Panc1 (cell line): ENCODE results near the gene GALNTL6. TPM values are rescaled to one million over a fixed set of nuclear protein-coding genes. Genes with fewer than 3 reads are reported as not detected.

ENCODE experiments used
- ATAC-seq: fragments of 200-7000 bp; cut with Tn5 transposase; 2 replicates; pipeline ENCODE4 v1.9.1; 2020; ENCODE audit warnings: mild to moderate bottlenecking, moderate library complexity
- BruUV-seq: library from RNA; stranded (reverse); fragments of 400-500 nt; replicated peaks from 2 replicates; lab custom pipeline; 2021; lab: Mats Ljungman, UMichigan
- CTCF ChIA-PET: fragments of 300-600 bp; sonication (Branson Sonifier 250); formaldehyde crosslinking; loops from one replicate; lab custom pipeline; 2022; ENCODE audit warnings: antibody characterized with exemption; lab: Charles Lee
- POLR2A ChIA-PET: fragments of 300-600 bp; sonication (Branson Sonifier 250); formaldehyde crosslinking; loops from one replicate; lab custom pipeline; 2022; ENCODE audit warnings: antibody characterized with exemption; lab: Charles Lee
- DNase-seq: peaks from one replicate; pipeline ENCODE4 v3.0.0-alpha.2; 2010; ENCODE audit warnings: low read depth, low spot score
- H3K27ac ChIP-seq: 2 replicates; pipeline ENCODE4 v1.5.1; 2011; ENCODE audit warnings: mild to moderate bottlenecking, low read length, inconsistent platforms
- H3K27me3 ChIP-seq: fragments of 200-500 bp; sonication (Bioruptor generic); 2 replicates; pipeline ENCODE4 v1.6.0; 2014; ENCODE audit warnings: low read length, inconsistent platforms; ENCODE audit not compliant: control insufficient read depth, insufficient read depth
- H3K36me3 ChIP-seq: fragments of 200-500 bp; sonication (Bioruptor generic); 2 replicates; pipeline ENCODE4 v1.5.1; 2014; ENCODE audit warnings: inconsistent platforms, mild to moderate bottlenecking, low read length, moderate library complexity; ENCODE audit not compliant: control insufficient read depth, insufficient read depth
- H3K4me1 ChIP-seq: 2 replicates; pipeline ENCODE4 v1.5.1; 2011; ENCODE audit warnings: inconsistent platforms, mild to moderate bottlenecking, low read length, moderate library complexity; ENCODE audit not compliant: control insufficient read depth, insufficient read depth
- H3K4me3 ChIP-seq, 2 experiments: 2 replicates each; pipeline ENCODE4 v1.5.1; 2011 to 2012; ENCODE audit warnings: low read depth in 2 of 2, low read length in 2 of 2, mild to moderate bottlenecking in 2 of 2, inconsistent platforms in 1 of 2, moderate library complexity in 1 of 2
- H3K9me3 ChIP-seq: fragments of 200-500 bp; sonication (Bioruptor generic); 2 replicates; pipeline ENCODE4 v1.5.1; 2014; ENCODE audit warnings: low read depth, mild to moderate bottlenecking, inconsistent platforms, low read length, moderate library complexity; ENCODE audit not compliant: control insufficient read depth, insufficient read depth
- POLR2AphosphoS5 ChIP-seq: IDR thresholded peaks from 2 replicates; pipeline ENCODE4 v1.6.1; 2012; ENCODE audit warnings: mild to moderate bottlenecking, low read depth, low read length, moderate library complexity
- SIN3A ChIP-seq: IDR thresholded peaks from 2 replicates; pipeline ENCODE4 v1.6.1; 2012; ENCODE audit warnings: low read depth, mild to moderate bottlenecking, low read length, moderate library complexity, borderline replicate concordance; ENCODE audit not compliant: insufficient read depth
- TCF7L2 ChIP-seq: IDR thresholded peaks from 2 replicates; pipeline ENCODE4 v1.6.1; 2011; ENCODE audit warnings: mild to moderate bottlenecking, low read depth, low read length, inconsistent platforms
- in situ Hi-C: cut with HindIII; loops from 2 replicates; pipeline ENCODE4 v1.10.0; 2016; ENCODE audit warnings: low sequenced_read_pairs, low pct_unique_long_range_greater_than_20kb
- intact Hi-C: fragments of 100-400 bp; cut with micrococcal nuclease; formaldehyde crosslinking; loops from one replicate; pipeline ENCODE4 v1.10.0; 2022; ENCODE audit not compliant: unreplicated experiment
- total RNA-seq: library from RNA; stranded (reverse); gene quantifications from one replicate; pipeline ENCODE4 v1.2.1, GENCODE V29; 2021; ENCODE audit not compliant: unreplicated experiment
- TF ChIP-seq, protein P1 (sequence below), 2 experiments: IDR thresholded peaks; 2 replicates each; pipeline ENCODE4 v1.6.1; 2011 to 2012; ENCODE audit warnings: low read depth in 2 of 2, control low read depth in 1 of 2, low read length in 1 of 2, mild to moderate bottlenecking in 1 of 2, moderate library complexity in 1 of 2; ENCODE audit not compliant: insufficient read depth in 1 of 2
- TF ChIP-seq, protein P2 (sequence below): fragments of 450-650 bp; IDR thresholded peaks from 2 replicates; pipeline ENCODE4 v1.5.1; 2017; ENCODE audit warnings: mild to moderate bottlenecking

Gene GALNTL6
- total RNA-seq, 1 experiment from 2014 or later, result not detected

DNA sequence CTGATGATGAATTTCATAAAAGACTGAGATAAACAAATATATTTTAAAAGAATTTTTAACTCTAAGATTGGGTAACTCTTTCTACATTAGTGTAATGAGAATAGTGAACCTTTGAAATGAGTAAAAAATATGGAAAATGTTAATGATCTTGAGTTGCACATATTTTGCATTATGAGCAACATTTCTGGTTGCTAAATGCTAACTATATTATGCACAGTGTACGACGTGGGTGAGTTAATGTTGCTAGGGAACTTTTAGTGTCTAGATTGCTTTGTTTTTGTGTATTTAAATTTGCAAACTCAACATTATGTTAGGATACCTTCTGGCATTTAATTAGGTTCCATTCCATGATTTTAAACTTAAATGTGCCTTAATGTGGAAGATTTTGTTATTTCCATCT is 742.5 kb downstream of the GALNTL6 start:
- BruUV-seq, result no TSS peak
- CTCF ChIA-PET, result no interaction called here
- Histone ChIP-seq H3K27ac (no peak overlapping the region), H3K9me3 (no peaks in the 10 kb centered on the region), H3K27me3 (no peaks in the 10 kb centered on the region), H3K4me3 (no peak overlapping the region), H3K36me3 (no peaks in the 10 kb centered on the region), H3K4me1 (no peaks in the 10 kb centered on the region)
- ATAC-seq (no peak), DNase-seq (no peak)
- POLR2A ChIA-PET, result no interaction called here
- intact Hi-C loops (no loop called here), in situ Hi-C loops (no loop called here)
- TF ChIP-seq POLR2AphosphoS5 (no peak), TCF7L2 (no peak), SIN3A (no peak)
- TF ChIP-seq, protein P1, sequence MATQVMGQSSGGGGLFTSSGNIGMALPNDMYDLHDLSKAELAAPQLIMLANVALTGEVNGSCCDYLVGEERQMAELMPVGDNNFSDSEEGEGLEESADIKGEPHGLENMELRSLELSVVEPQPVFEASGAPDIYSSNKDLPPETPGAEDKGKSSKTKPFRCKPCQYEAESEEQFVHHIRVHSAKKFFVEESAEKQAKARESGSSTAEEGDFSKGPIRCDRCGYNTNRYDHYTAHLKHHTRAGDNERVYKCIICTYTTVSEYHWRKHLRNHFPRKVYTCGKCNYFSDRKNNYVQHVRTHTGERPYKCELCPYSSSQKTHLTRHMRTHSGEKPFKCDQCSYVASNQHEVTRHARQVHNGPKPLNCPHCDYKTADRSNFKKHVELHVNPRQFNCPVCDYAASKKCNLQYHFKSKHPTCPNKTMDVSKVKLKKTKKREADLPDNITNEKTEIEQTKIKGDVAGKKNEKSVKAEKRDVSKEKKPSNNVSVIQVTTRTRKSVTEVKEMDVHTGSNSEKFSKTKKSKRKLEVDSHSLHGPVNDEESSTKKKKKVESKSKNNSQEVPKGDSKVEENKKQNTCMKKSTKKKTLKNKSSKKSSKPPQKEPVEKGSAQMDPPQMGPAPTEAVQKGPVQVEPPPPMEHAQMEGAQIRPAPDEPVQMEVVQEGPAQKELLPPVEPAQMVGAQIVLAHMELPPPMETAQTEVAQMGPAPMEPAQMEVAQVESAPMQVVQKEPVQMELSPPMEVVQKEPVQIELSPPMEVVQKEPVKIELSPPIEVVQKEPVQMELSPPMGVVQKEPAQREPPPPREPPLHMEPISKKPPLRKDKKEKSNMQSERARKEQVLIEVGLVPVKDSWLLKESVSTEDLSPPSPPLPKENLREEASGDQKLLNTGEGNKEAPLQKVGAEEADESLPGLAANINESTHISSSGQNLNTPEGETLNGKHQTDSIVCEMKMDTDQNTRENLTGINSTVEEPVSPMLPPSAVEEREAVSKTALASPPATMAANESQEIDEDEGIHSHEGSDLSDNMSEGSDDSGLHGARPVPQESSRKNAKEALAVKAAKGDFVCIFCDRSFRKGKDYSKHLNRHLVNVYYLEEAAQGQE (IDR thresholded peaks at IDR 0.05; ENCODE audit: insufficient read depth in 1 of 2, low read depth in 2 of 2, low read length in 1 of 2), result no peak
- TF ChIP-seq, protein P2, sequence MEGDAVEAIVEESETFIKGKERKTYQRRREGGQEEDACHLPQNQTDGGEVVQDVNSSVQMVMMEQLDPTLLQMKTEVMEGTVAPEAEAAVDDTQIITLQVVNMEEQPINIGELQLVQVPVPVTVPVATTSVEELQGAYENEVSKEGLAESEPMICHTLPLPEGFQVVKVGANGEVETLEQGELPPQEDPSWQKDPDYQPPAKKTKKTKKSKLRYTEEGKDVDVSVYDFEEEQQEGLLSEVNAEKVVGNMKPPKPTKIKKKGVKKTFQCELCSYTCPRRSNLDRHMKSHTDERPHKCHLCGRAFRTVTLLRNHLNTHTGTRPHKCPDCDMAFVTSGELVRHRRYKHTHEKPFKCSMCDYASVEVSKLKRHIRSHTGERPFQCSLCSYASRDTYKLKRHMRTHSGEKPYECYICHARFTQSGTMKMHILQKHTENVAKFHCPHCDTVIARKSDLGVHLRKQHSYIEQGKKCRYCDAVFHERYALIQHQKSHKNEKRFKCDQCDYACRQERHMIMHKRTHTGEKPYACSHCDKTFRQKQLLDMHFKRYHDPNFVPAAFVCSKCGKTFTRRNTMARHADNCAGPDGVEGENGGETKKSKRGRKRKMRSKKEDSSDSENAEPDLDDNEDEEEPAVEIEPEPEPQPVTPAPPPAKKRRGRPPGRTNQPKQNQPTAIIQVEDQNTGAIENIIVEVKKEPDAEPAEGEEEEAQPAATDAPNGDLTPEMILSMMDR, result no peak

DNA sequence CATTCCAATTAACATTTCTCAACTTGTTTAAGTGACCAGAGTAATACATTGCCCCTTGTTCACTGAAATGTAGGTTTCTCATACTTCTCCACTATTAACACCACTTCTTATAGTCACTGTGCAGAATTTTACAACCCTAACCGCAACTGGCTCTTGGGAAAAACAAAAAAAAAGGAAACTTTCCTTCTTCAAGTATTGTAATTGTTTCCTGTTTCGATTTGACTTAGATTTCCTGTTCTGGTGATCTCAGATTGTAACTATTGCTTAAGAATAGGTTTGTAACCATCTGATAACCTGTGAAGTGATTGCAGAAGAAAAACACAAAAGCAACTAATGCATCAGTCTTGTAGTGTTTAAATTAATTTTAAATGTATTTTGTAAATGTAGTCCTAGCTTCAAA is 760.7 kb downstream of the GALNTL6 start:
- POLR2A ChIA-PET, result no interaction called here
- no peak overlapping the region for H3K4me3 ChIP-seq
- no peaks in the 10 kb centered on the region for H3K36me3 ChIP-seq
- TF ChIP-seq, protein P2, result no peak
- ATAC-seq (no peak), DNase-seq (no peak)
- BruUV-seq, result no TSS peak
- H3K4me1 ChIP-seq, result no peaks in the 10 kb centered on the region
- in situ Hi-C loops, result no loop called here
- no peak overlapping the region for H3K27ac ChIP-seq
- H3K27me3 ChIP-seq, result no peaks in the 10 kb centered on the region
- CTCF ChIA-PET, result no interaction called here
- intact Hi-C loops, result no loop called here
- H3K9me3 ChIP-seq, result no peaks in the 10 kb centered on the region

DNA sequence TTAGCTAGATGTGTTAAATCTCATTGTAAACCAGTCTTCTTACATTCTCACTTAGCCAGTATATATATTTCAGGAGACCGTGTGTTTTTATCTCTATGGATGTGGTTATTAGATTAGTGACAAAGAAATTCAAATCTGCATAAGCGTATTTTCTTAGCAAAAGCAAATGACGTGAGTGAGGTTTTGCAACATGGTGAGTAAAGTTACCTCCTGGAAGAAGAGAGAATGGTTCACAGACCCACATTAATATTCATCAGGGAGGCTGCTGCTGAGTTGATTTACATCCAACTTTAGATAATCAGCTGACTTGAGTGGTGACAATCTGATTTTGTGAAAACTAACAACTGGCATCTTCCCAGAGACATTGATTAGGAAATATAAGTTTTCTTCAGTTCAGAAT is 765.5 kb downstream of the GALNTL6 start:
- intact Hi-C loops (no loop called here), in situ Hi-C loops (no loop called here)
- Histone ChIP-seq H3K27me3 (no peaks in the 10 kb centered on the region), H3K4me3 (no peak overlapping the region), H3K36me3 (no peaks in the 10 kb centered on the region), H3K9me3 (no peaks in the 10 kb centered on the region), H3K27ac (no peak overlapping the region), H3K4me1 (no peaks in the 10 kb centered on the region)
- BruUV-seq, result no TSS peak
- DNase-seq, result no peak
- ChIA-PET CTCF (no interaction called here), POLR2A (no interaction called here)
- no peak for ATAC-seq
- TF ChIP-seq POLR2AphosphoS5, result no peak
- TF ChIP-seq, protein P2, result no peak
- TF ChIP-seq SIN3A, result no peak
- TF ChIP-seq TCF7L2, result no peak
- TF ChIP-seq, protein P1 (IDR thresholded peaks at IDR 0.05; ENCODE audit: insufficient read depth in 1 of 2, low read depth in 2 of 2, low read length in 1 of 2), result no peak
